IMR-90 (cell line): ENCODE results near the gene PRR9. TPM values are rescaled to one million over a fixed set of nuclear protein-coding genes. Genes with fewer than 3 reads are reported as not detected.

Experiments used
- ATAC-seq: fragments of 200-7000 bp; cut with Tn5 transposase; 2 replicates; pipeline ENCODE4 v1.9.1; 2020; ENCODE audit warnings: low read depth, mild to moderate bottlenecking, moderate library complexity
- BruUV-seq: library from RNA; stranded (reverse); fragments of 400-500 nt; replicated peaks from 2 replicates; lab custom pipeline; 2021; lab: Mats Ljungman, UMichigan
- CTCF ChIA-PET: fragments of 300-600 bp; formaldehyde crosslinking; extraction: SDS; loops from one replicate; lab custom pipeline; 2021; ENCODE audit warnings: antibody characterized with exemption; lab: Yijun Ruan, JAX
- POLR2A ChIA-PET: fragments of 300-600 bp; sonication (Branson Sonifier 250); formaldehyde crosslinking; loops from one replicate; lab custom pipeline; 2022; ENCODE audit warnings: antibody characterized with exemption; ENCODE audit not compliant: unreplicated experiment; lab: Charles Lee
- DNase-seq: peaks from one replicate; pipeline ENCODE4 v3.0.0; 2013
- H2AFZ ChIP-seq: replicated peaks from 2 replicates; pipeline ENCODE3; 2013; ENCODE audit warnings: low read length, mild to moderate bottlenecking; ENCODE audit not compliant: poor library complexity
- H2AK5ac ChIP-seq: 2 replicates; pipeline ENCODE4 v1.6.1; 2013; ENCODE audit warnings: low read depth, low read length, inconsistent platforms
- H2AK9ac ChIP-seq: replicated peaks from 2 replicates; pipeline ENCODE3; 2013; ENCODE audit warnings: mild to moderate bottlenecking, low read depth, low read length, moderate library complexity; ENCODE audit not compliant: poor library complexity
- H2BK120ac ChIP-seq: 2 replicates; pipeline ENCODE4 v1.6.1; 2013; ENCODE audit warnings: low read depth, low read length, inconsistent platforms
- H2BK15ac ChIP-seq: 3 replicates; pipeline ENCODE4 v1.6.1; 2013; ENCODE audit warnings: low read depth, low read length, inconsistent platforms
- H2BK20ac ChIP-seq: 2 replicates; pipeline ENCODE4 v1.6.1; 2013; ENCODE audit warnings: low read depth, mild to moderate bottlenecking, inconsistent platforms, low read length, moderate library complexity
- H2BK5ac ChIP-seq: 2 replicates; pipeline ENCODE4 v1.6.1; 2013; ENCODE audit warnings: mild to moderate bottlenecking, low read depth, low read length, inconsistent platforms; ENCODE audit not compliant: poor library complexity, severe bottlenecking
- H3K14ac ChIP-seq: replicated peaks from 2 replicates; pipeline ENCODE4 v1.6.1; 2013; ENCODE audit warnings: low read depth, low read length, inconsistent platforms
- H3K18ac ChIP-seq: 2 replicates; pipeline ENCODE4 v1.6.1; 2013; ENCODE audit warnings: low read depth, low read length, control low read depth
- H3K23ac ChIP-seq: 2 replicates; pipeline ENCODE4 v1.6.1; 2013; ENCODE audit warnings: low read depth, low read length, inconsistent platforms
- H3K27ac ChIP-seq: 2 replicates; pipeline ENCODE4 v1.5.1; 2013; ENCODE audit warnings: mild to moderate bottlenecking, control low read depth, low read length; ENCODE audit not compliant: insufficient read depth
- H3K27me3 ChIP-seq: 2 replicates; pipeline ENCODE4 v1.6.1; 2013; ENCODE audit warnings: low read length; ENCODE audit not compliant: control insufficient read depth, insufficient read depth
- H3K36me3 ChIP-seq: 2 replicates; pipeline ENCODE4 v1.6.1; 2013; ENCODE audit warnings: low read length, mixed read lengths; ENCODE audit not compliant: control insufficient read depth, insufficient read depth
- H3K4ac ChIP-seq: 2 replicates; pipeline ENCODE4 v1.6.1; 2013; ENCODE audit warnings: low read depth, low read length, inconsistent platforms
- H3K4me1 ChIP-seq: 2 replicates; pipeline ENCODE4 v1.6.1; 2013; ENCODE audit warnings: low read length, mixed read lengths; ENCODE audit not compliant: control insufficient read depth, insufficient read depth
- H3K4me2 ChIP-seq: 2 replicates; pipeline ENCODE4 v1.6.1; 2013; ENCODE audit warnings: low read depth, mild to moderate bottlenecking, control low read depth, low read length, moderate library complexity
- H3K4me3 ChIP-seq: 2 replicates; pipeline ENCODE4 v1.5.1; 2013; ENCODE audit warnings: low read depth, mild to moderate bottlenecking, control low read depth, low read length, moderate library complexity; ENCODE audit not compliant: insufficient read depth
- H3K56ac ChIP-seq: 2 replicates; pipeline ENCODE4 v1.6.1; 2013; ENCODE audit warnings: low read length, inconsistent platforms; ENCODE audit not compliant: insufficient read depth; ENCODE audit errors: extremely low read depth
- H3K79me1 ChIP-seq, 2 experiments: 2 replicates each; pipeline ENCODE4 v1.6.1; 2013; ENCODE audit warnings: low read length in 2 of 2, inconsistent platforms in 1 of 2, low read depth in 1 of 2
- H3K9ac ChIP-seq: 2 replicates; pipeline ENCODE4 v1.6.1; 2013; ENCODE audit warnings: low read depth, low read length, control low read depth
- H3K9me1 ChIP-seq: 2 replicates; pipeline ENCODE4 v1.6.1; 2013; ENCODE audit warnings: low read length, inconsistent platforms; ENCODE audit not compliant: insufficient read depth
- H3K9me3 ChIP-seq: 2 replicates; pipeline ENCODE4 v1.6.1; 2013; ENCODE audit warnings: low read length; ENCODE audit not compliant: control insufficient read depth, insufficient read depth
- H4K20me1 ChIP-seq: 2 replicates; pipeline ENCODE4 v1.6.1; 2013; ENCODE audit warnings: low read length, inconsistent platforms; ENCODE audit not compliant: insufficient read depth
- H4K5ac ChIP-seq: 2 replicates; pipeline ENCODE4 v1.6.1; 2013; ENCODE audit warnings: mild to moderate bottlenecking, low read depth, low read length, control low read depth
- H4K8ac ChIP-seq, 2 experiments: 2 replicates each; pipeline ENCODE4 v1.6.1; 2013; ENCODE audit warnings: low read depth in 2 of 2, low read length in 2 of 2, control low read depth in 1 of 2, inconsistent platforms in 1 of 2
- H4K91ac ChIP-seq: 2 replicates; pipeline ENCODE4 v1.6.1; 2013; ENCODE audit warnings: low read depth, low read length, inconsistent platforms; ENCODE audit not compliant: insufficient read depth
- BHLHE40 ChIP-seq: fragments of 150-350 bp; IDR thresholded peaks from 2 replicates; pipeline ENCODE4 v1.6.1; 2016; ENCODE audit warnings: mild to moderate bottlenecking, low read depth, low read length
- CEBPB ChIP-seq: IDR thresholded peaks from 2 replicates; pipeline ENCODE4 v1.6.1; 2012; ENCODE audit warnings: low read depth, low read length, improper control_type of control experiment
- CHD1 ChIP-seq: IDR thresholded peaks from 2 replicates; pipeline ENCODE4 v1.6.1; 2012; ENCODE audit warnings: low read depth, low read length, improper control_type of control experiment
- CTCF ChIP-seq: conservative IDR thresholded peaks from 2 replicates; pipeline ENCODE4 v1.5.1; 2012; ENCODE audit warnings: mild to moderate bottlenecking, low read depth, low read length, improper control_type of control experiment
- ELK1 ChIP-seq: fragments of 150-350 bp; IDR thresholded peaks from 2 replicates; pipeline ENCODE4 v1.6.1; 2016; ENCODE audit warnings: low read depth, mild to moderate bottlenecking, low read length, moderate library complexity, borderline replicate concordance
- FOS ChIP-seq: fragments of 150-350 bp; IDR thresholded peaks from 2 replicates; pipeline ENCODE4 v1.6.1; 2016; ENCODE audit warnings: low read depth, low read length
- MAFK ChIP-seq: IDR thresholded peaks from 2 replicates; pipeline ENCODE4 v1.6.1; 2012; ENCODE audit warnings: low read depth, low read length, improper control_type of control experiment
- MAZ ChIP-seq: IDR thresholded peaks from 2 replicates; pipeline ENCODE4 v1.6.1; 2012; ENCODE audit warnings: low read depth, mild to moderate bottlenecking, low read length, improper control_type of control experiment, moderate library complexity, borderline replicate concordance
- MXI1 ChIP-seq: IDR thresholded peaks from 2 replicates; pipeline ENCODE4 v1.6.1; 2012; ENCODE audit warnings: low read depth, mild to moderate bottlenecking, low read length, moderate library complexity, borderline replicate concordance
- NFE2L2 ChIP-seq: fragments of 150-350 bp; IDR thresholded peaks from 2 replicates; pipeline ENCODE4 v1.6.1; 2016; ENCODE audit warnings: low read depth, mild to moderate bottlenecking, low read length
- POLR2A ChIP-seq: IDR thresholded peaks from 2 replicates; pipeline ENCODE4 v1.6.1; 2012; ENCODE audit warnings: mild to moderate bottlenecking, low read depth, low read length
- RAD21 ChIP-seq: IDR thresholded peaks from 2 replicates; pipeline ENCODE4 v1.6.1; 2012; ENCODE audit warnings: low read length, improper control_type of control experiment
- RCOR1 ChIP-seq: IDR thresholded peaks from 2 replicates; pipeline ENCODE4 v1.6.1; 2012; ENCODE audit warnings: mild to moderate bottlenecking, low read length, improper control_type of control experiment; ENCODE audit not compliant: insufficient replicate concordance
- RFX5 ChIP-seq: IDR thresholded peaks from 2 replicates; pipeline ENCODE4 v1.8.0; 2012; ENCODE audit warnings: low read depth, mild to moderate bottlenecking, low read length, moderate library complexity
- SMC3 ChIP-seq: fragments of 150-350 bp; IDR thresholded peaks from 2 replicates; pipeline ENCODE4 v1.6.1; 2016; ENCODE audit warnings: low read depth, mild to moderate bottlenecking, antibody characterized with exemption, low read length, moderate library complexity
- WGBS, 2 experiments: methylation state at CpG; one replicate each; pipeline versions ENCODE4 v1.1.5 to v1.1.7; 2013; ENCODE audit warnings: missing lambda C conversion rate in 2 of 2; ENCODE audit not compliant: insufficient read length in 1 of 2; ENCODE audit errors: extremely low coverage in 2 of 2; 5-methylcytosine and 5-hydroxymethylcytosine counted together
- dilution Hi-C: fragments of 300-500 bp; cut with HindIII; formaldehyde crosslinking; loops from one replicate; pipeline ENCODE4 v1.14.3; 2018; ENCODE audit warnings: low sequenced_read_pairs; ENCODE audit not compliant: unreplicated experiment
- in situ Hi-C: fragments of 300-500 bp; cut with MboI; formaldehyde crosslinking; loops from 3 replicates; pipeline ENCODE4 v1.14.3; 2019; ENCODE audit warnings: low sequenced_read_pairs, inconsistent platforms, mixed read lengths
- intact Hi-C: fragments of 100-400 bp; cut with micrococcal nuclease; formaldehyde crosslinking; loops from 2 replicates; pipeline ENCODE4 v1.10.0; 2022
- polyA plus RNA-seq, 3 experiments: library from polyadenylated mRNA; depleted of rRNA; stranded (reverse); fragments of >200 nt; gene quantifications; 2 replicates each; pipeline ENCODE4 v1.2.3, GENCODE V29; 2012; ENCODE audit warnings: low replicate concordance in 1 of 3
- total RNA-seq: library from RNA; depleted of rRNA; stranded (reverse); fragments of >200 nt; gene quantifications from 2 replicates; pipeline ENCODE4 v1.2.3, GENCODE V29; 2012
- TF ChIP-seq, protein P1 (sequence below): fragments of 150-350 bp; IDR thresholded peaks from 2 replicates; pipeline ENCODE4 v1.6.1; 2017; ENCODE audit warnings: mild to moderate bottlenecking, antibody characterized with exemption, low read length, low read depth

The PRR9 gene
- total and polyA plus RNA-seq, 2 of the 4 experiments (the other 2 are of a cell fraction) = not detected

DNA sequence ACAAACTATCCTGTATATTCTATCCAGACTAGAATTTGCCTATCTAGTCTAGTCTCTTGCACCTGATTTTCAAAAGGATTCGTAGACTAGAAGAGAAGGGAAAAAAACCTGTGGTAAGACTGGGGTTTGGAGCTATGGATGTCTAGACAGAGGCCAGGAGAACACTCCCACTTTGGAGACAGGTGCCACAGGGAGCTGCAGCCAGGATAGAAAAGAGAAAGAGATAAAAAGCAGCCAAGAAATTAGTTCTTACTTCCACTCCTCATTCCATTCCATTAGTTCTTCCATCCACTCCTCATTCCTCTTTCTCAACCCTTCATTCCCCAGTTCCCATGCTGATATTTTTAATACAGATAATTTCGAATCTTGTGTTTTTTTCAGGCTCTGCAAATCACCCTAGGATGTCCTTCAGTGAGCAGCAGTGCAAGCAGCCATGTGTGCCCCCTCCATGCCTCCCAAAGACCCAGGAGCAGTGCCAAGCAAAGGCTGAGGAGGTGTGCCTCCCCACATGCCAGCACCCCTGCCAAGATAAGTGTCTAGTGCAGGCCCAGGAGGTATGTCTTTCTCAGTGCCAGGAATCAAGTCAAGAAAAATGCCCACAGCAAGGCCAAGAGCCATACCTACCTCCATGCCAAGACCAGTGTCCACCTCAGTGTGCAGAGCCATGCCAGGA lies 496 bp downstream of the PRR9 start:
- no peak overlapping the region for H2AK5ac ChIP-seq
- no peaks in the 10 kb centered on the region for H3K36me3 ChIP-seq
- no peak overlapping the region for H3K4me2 ChIP-seq
- in situ Hi-C loops (loop anchor here (25.0 kb wide), 1 partner anchor 556 kb away; the partner anchor contains the start of gene LCE2D), intact Hi-C loops (no loop called here), dilution Hi-C loops (no loop called here)
- H3K9me1 ChIP-seq = no peaks in the 10 kb centered on the region
- no peak overlapping the region for H2AK9ac ChIP-seq
- no peak overlapping the region for H3K4me3 ChIP-seq
- no peak for ATAC-seq
- no peak for TF ChIP-seq FOS
- no peak for TF ChIP-seq BHLHE40
- no peak for TF ChIP-seq RAD21
- TF ChIP-seq NFE2L2 = no peak
- TF ChIP-seq, protein P1, sequence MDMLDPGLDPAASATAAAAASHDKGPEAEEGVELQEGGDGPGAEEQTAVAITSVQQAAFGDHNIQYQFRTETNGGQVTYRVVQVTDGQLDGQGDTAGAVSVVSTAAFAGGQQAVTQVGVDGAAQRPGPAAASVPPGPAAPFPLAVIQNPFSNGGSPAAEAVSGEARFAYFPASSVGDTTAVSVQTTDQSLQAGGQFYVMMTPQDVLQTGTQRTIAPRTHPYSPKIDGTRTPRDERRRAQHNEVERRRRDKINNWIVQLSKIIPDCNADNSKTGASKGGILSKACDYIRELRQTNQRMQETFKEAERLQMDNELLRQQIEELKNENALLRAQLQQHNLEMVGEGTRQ = no peak
- TF ChIP-seq MAFK = no peak
- no peak for TF ChIP-seq CHD1
- no peak for TF ChIP-seq MXI1
- no peak for TF ChIP-seq CEBPB
- TF ChIP-seq MAZ = no peak
- no peak for TF ChIP-seq CTCF
- TF ChIP-seq RCOR1 = no peak
- TF ChIP-seq SMC3 = no peak
- TF ChIP-seq POLR2A = no peak
- no peak for TF ChIP-seq ELK1
- TF ChIP-seq RFX5 = no peak
- ChIA-PET POLR2A (no interaction called here), CTCF (no interaction called here)
- H4K20me1 ChIP-seq = no peaks in the 10 kb centered on the region
- H2AFZ ChIP-seq = no peak overlapping the region
- H3K79me1 ChIP-seq = no peaks in the 10 kb centered on the region
- no peaks in the 10 kb centered on the region; the same call in 1 of the 2 replicates for H3K27me3 ChIP-seq
- no CpG with 5 or more reads among the region's 2 CpGs for WGBS, 2 experiments
- no TSS peak for BruUV-seq
- no peak overlapping the region for H3K18ac ChIP-seq
- no peak overlapping the region for H2BK120ac ChIP-seq
- H2BK5ac ChIP-seq = no peak overlapping the region
- no peak overlapping the region for H3K14ac ChIP-seq
- no peak overlapping the region for H4K91ac ChIP-seq
- no peaks in the 10 kb centered on the region for H3K4me1 ChIP-seq
- H3K9me3 ChIP-seq = no peaks in the 10 kb centered on the region
- no peak overlapping the region for H4K5ac ChIP-seq
- H3K23ac ChIP-seq = no peak overlapping the region
- H3K56ac ChIP-seq = no peak overlapping the region
- no peak overlapping the region for H3K27ac ChIP-seq
- H2BK20ac ChIP-seq = no peak overlapping the region
- no peak overlapping the region for H3K9ac ChIP-seq
- H2BK15ac ChIP-seq = no peak overlapping the region
- H3K4ac ChIP-seq = no peak overlapping the region
- no peak for DNase-seq
- H4K8ac ChIP-seq = no peak overlapping the region
